GM10266 (cell line): ENCODE measurements around the gene CDH4.

Experiments used
- DNase-seq: peaks from one replicate; pipeline ENCODE4 v3.0.0; 2012; ENCODE audit errors: extremely low spot score
- TF ChIP-seq, protein P1 (sequence below): IDR thresholded peaks from 2 replicates; pipeline ENCODE4 v1.5.1; 2012; ENCODE audit warnings: mild to moderate bottlenecking, low read depth; ENCODE audit not compliant: control insufficient read depth, insufficient read depth; ENCODE audit errors: missing control alignments

Gene CDH4

GRCh38 chr20:61544910-61545889 is 293.1 kb downstream of the CDH4 start:
- DNase-seq, result no peak
- TF ChIP-seq, protein P1, sequence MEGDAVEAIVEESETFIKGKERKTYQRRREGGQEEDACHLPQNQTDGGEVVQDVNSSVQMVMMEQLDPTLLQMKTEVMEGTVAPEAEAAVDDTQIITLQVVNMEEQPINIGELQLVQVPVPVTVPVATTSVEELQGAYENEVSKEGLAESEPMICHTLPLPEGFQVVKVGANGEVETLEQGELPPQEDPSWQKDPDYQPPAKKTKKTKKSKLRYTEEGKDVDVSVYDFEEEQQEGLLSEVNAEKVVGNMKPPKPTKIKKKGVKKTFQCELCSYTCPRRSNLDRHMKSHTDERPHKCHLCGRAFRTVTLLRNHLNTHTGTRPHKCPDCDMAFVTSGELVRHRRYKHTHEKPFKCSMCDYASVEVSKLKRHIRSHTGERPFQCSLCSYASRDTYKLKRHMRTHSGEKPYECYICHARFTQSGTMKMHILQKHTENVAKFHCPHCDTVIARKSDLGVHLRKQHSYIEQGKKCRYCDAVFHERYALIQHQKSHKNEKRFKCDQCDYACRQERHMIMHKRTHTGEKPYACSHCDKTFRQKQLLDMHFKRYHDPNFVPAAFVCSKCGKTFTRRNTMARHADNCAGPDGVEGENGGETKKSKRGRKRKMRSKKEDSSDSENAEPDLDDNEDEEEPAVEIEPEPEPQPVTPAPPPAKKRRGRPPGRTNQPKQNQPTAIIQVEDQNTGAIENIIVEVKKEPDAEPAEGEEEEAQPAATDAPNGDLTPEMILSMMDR, result no peak

GRCh38 chr20:61546641-61547040 is 294.6 kb downstream of the CDH4 start:
- TF ChIP-seq, protein P1, result no peak
- no peak for DNase-seq

- DNase-seq, result no peak
- TF ChIP-seq, protein P1, result no peak
Observed at GRCh38 chr20:61548069-61548468, 296.0 kb downstream of the CDH4 start.

GRCh38 chr20:61549865-61550264 is 297.8 kb downstream of the CDH4 start:
- DNase-seq, result no peak
- TF ChIP-seq, protein P1, result no peak

- DNase-seq, result no peak
- TF ChIP-seq, protein P1, result no peak
Observed at GRCh38 chr20:61551401-61551800, 299.3 kb downstream of the CDH4 start.

DNA sequence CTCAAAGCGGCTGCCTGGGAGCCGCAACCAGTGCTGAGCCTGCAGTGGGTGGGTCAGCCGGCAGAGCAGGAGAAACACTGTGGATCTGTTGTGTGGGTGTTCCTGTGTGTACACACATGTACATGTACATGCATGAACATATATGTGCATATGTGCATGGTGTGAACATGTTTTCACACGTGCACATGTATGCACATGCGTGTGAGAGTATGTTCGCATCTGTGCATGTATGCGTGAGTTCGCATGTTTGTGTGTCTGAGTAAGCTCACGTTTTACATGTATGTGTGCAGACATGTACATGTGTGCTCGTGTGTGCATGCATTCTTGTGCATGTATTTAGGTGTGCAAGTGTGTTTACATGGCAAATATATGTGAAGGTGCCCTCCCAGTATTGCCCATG is 302.6 kb downstream of the CDH4 start:
- TF ChIP-seq, protein P1, result no peak
- DNase-seq, result no peak

GRCh38 chr20:61555566-61555965 is 303.5 kb downstream of the CDH4 start:
- TF ChIP-seq, protein P1, result no peak
- no peak for DNase-seq
